ENCODE measurements around the gene CEP97. TPM values are rescaled to one million over a fixed set of nuclear protein-coding genes. Genes with fewer than 3 reads are reported as not detected.

The CEP97 gene
- total and polyA plus RNA-seq, 9 of the 15 experiments (the other 6 are each of a cell fraction or from before 2014, with no cell fraction given), result 2.0 to 10.1 (median 4.3) TPM

DNA sequence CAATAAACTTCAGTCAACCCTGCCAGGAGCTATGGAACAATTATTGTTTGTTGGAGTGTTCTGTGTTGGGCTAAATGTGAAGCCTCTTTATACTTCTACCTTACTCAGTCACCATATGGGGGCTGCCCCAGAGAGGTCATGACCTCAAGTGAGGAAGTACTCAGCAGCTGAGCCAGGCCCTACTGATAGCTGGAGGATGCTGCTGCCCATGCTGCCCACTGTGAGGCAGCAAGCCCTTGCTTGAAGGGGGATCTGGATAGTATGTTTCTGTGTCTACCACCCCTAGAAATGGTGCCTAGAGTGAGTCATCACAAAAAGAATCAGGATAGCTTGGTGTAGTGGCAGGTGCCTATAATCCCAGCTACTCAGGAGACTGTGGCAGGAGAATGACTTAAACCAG is 33.4 kb upstream of the CEP97 start (continued):
- no peak for TF ChIP-seq ZNF785 (CRISPR knock-in tag; IDR thresholded peaks at IDR 0.05)
- no peak for TF ChIP-seq RBFOX2 (IDR thresholded peaks at IDR 0.05; ENCODE audit: low read depth, low read length)
- peak; percentile 82; the same call in 1 of the 2 replicates for TF ChIP-seq NR2C1 (IDR thresholded peaks at IDR 0.05)
- peak; percentile 78 for TF ChIP-seq NR2C1 (tag; IDR thresholded peaks at IDR 0.05)
- no peak for TF ChIP-seq RERE (CRISPR knock-in tag; IDR thresholded peaks at IDR 0.05; ENCODE audit: borderline replicate concordance)
- TF ChIP-seq, protein P1, sequence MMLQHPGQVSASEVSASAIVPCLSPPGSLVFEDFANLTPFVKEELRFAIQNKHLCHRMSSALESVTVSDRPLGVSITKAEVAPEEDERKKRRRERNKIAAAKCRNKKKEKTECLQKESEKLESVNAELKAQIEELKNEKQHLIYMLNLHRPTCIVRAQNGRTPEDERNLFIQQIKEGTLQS (IDR thresholded peaks at IDR 0.05), result peak; percentile 24; the same call in 1 of the 2 replicates
- TF ChIP-seq, protein P1 (CRISPR knock-in tag; conservative IDR thresholded peaks at IDR 0.05), result no peak
- TF ChIP-seq HNRNPK (IDR thresholded peaks at IDR 0.05; ENCODE audit: low read depth, low read length, poor library complexity, severe bottlenecking), result no peak
- TF ChIP-seq TFAP4 (CRISPR knock-in tag; IDR thresholded peaks at IDR 0.05; ENCODE audit: borderline replicate concordance), result peak; percentile 63; the same call in 1 of the 2 replicates
- TF ChIP-seq ZNF124 (CRISPR knock-in tag; IDR thresholded peaks at IDR 0.05), result no peak
- TF ChIP-seq JUNB (CRISPR knock-in tag; conservative IDR thresholded peaks at IDR 0.05), result no peak
- TF ChIP-seq SPI1 (IDR thresholded peaks at IDR 0.05; ENCODE audit: borderline replicate concordance, low read depth, low read length), result peak; percentile 71; the same call in 1 of the 2 replicates
- no peak for TF ChIP-seq CC2D1A (IDR thresholded peaks at IDR 0.05)
- no peak for TF ChIP-seq CGGBP1 (CRISPR knock-in tag; IDR thresholded peaks at IDR 0.05)

Measured in K562 (cell line).